Neural cell (in vitro differentiated cells): ENCODE measurements around the gene DNAL4. TPM values are rescaled to one million over a fixed set of nuclear protein-coding genes. Genes with fewer than 3 reads are reported as not detected.
A peak's percentile ranks its signal among the peaks of the same experiment; 100 is the strongest.

ENCODE experiments used
- H2AFZ ChIP-seq: fragments of 200-600, 300-800 bp; sonication (generic), shearing (Covaris generic); 2 replicates; pipeline ENCODE4 v1.6.0; 2014; ENCODE audit warnings: low read depth, mild to moderate bottlenecking, antibody characterized with exemption, low read length, moderate library complexity
- H3F3A ChIP-seq: fragments of 200-600 bp; shearing (Covaris generic); 2 replicates; pipeline ENCODE4 v1.6.1; 2016; ENCODE audit warnings: mild to moderate bottlenecking, moderate library complexity, mixed read lengths, antibody characterized with exemption, low read length; ENCODE audit not compliant: insufficient read depth, poor library complexity, severe bottlenecking
- H3K27ac ChIP-seq: fragments of 200-600, 300-800 bp; sonication (generic), shearing (Covaris generic); 2 replicates; pipeline ENCODE4 v1.5.1; 2014; ENCODE audit warnings: mild to moderate bottlenecking, low read length, moderate library complexity
- H3K27me3 ChIP-seq: fragments of 300-800, 200-600 bp; sonication (generic), shearing (Covaris generic); 2 replicates; pipeline ENCODE4 v1.6.0; 2014; ENCODE audit warnings: mild to moderate bottlenecking, low read depth, low read length, moderate library complexity; ENCODE audit not compliant: insufficient read depth
- H3K36me3 ChIP-seq: fragments of 300-800, 200-600 bp; sonication (generic), shearing (Covaris generic); 2 replicates; pipeline ENCODE4 v1.5.1; 2014; ENCODE audit warnings: mild to moderate bottlenecking, antibody characterized with exemption, low read length, moderate library complexity; ENCODE audit not compliant: insufficient read depth
- H3K4me2 ChIP-seq: fragments of 300-800, 200-600 bp; sonication (generic), shearing (Covaris generic); 2 replicates; pipeline ENCODE4 v1.6.0; 2014; ENCODE audit warnings: mild to moderate bottlenecking, low read length
- H3K4me3 ChIP-seq: fragments of 300-800, 200-600 bp; sonication (generic), shearing (Covaris generic); 2 replicates; pipeline ENCODE4 v1.5.1; 2014; ENCODE audit warnings: mild to moderate bottlenecking, low read length, moderate library complexity
- H3K79me2 ChIP-seq: fragments of 200-600 bp; shearing (Covaris generic); replicated peaks from 2 replicates; pipeline ENCODE4 v1.6.0; 2014; ENCODE audit warnings: mild to moderate bottlenecking, low read length, moderate library complexity; ENCODE audit not compliant: insufficient read depth
- H3K9ac ChIP-seq: fragments of 300-800, 200-600 bp; sonication (generic), shearing (Covaris generic); 2 replicates; pipeline ENCODE4 v1.6.1; 2016; ENCODE audit warnings: mild to moderate bottlenecking, low read length, mixed read lengths
- H3K9me2 ChIP-seq: fragments of 200-600 bp; shearing (Covaris generic); 2 replicates; pipeline ENCODE4 v1.6.1; 2016; ENCODE audit warnings: mild to moderate bottlenecking, low read length, mixed read lengths; ENCODE audit not compliant: insufficient read depth
- H3K9me3 ChIP-seq: fragments of 200-600, 300-800 bp; sonication (generic), shearing (Covaris generic); 2 replicates; pipeline ENCODE4 v1.6.1; 2016; ENCODE audit warnings: mild to moderate bottlenecking, mixed run types, low read length, moderate library complexity, mixed read lengths
- H4K20me1 ChIP-seq: fragments of 200-600 bp; shearing (Covaris generic); 2 replicates; pipeline ENCODE4 v1.6.1; 2016; ENCODE audit warnings: mild to moderate bottlenecking, mixed run types; ENCODE audit not compliant: insufficient read depth
- CTCF ChIP-seq: fragments of 450-650 bp; IDR thresholded peaks from 2 replicates; pipeline ENCODE4 v1.5.1; 2014; ENCODE audit warnings: antibody characterized with exemption, mild to moderate bottlenecking, moderate library complexity; ENCODE audit not compliant: poor library complexity, severe bottlenecking
- EP300 ChIP-seq: fragments of 450-650 bp; conservative IDR thresholded peaks from 2 replicates; pipeline ENCODE4 v1.6.1; 2014; ENCODE audit warnings: antibody characterized with exemption, mild to moderate bottlenecking, moderate library complexity; ENCODE audit not compliant: poor library complexity, severe bottlenecking
- EZH2 ChIP-seq: fragments of 200-600, 300-800 bp; shearing (Covaris generic), sonication (generic); IDR thresholded peaks from 2 replicates; pipeline ENCODE4 v1.6.1; 2014; ENCODE audit warnings: antibody characterized with exemption, low read length, borderline replicate concordance, mild to moderate bottlenecking; ENCODE audit not compliant: insufficient read depth, poor library complexity, severe bottlenecking
- MXI1 ChIP-seq: fragments of 450-650 bp; conservative IDR thresholded peaks from 2 replicates; pipeline ENCODE4 v1.6.1; 2014; ENCODE audit warnings: antibody characterized with exemption, mild to moderate bottlenecking; ENCODE audit not compliant: poor library complexity, severe bottlenecking
- POLR2AphosphoS5 ChIP-seq: IDR thresholded peaks from 2 replicates; pipeline ENCODE4 v1.6.1; 2012
- RAD21 ChIP-seq: fragments of 450-650 bp; conservative IDR thresholded peaks from 2 replicates; pipeline ENCODE4 v1.6.1; 2014; ENCODE audit warnings: antibody characterized with exemption, mild to moderate bottlenecking, moderate library complexity
- REST ChIP-seq: IDR thresholded peaks from 2 replicates; pipeline ENCODE4 v1.6.1; 2012; ENCODE audit warnings: borderline replicate concordance
- SMC3 ChIP-seq: fragments of 450-650 bp; conservative IDR thresholded peaks from 2 replicates; pipeline ENCODE4 v1.6.1; 2014; ENCODE audit warnings: antibody characterized with exemption, mild to moderate bottlenecking, moderate library complexity; ENCODE audit not compliant: poor library complexity
- TAF1 ChIP-seq: IDR thresholded peaks from 2 replicates; pipeline ENCODE4 v1.6.1; 2012; ENCODE audit warnings: low read depth
- polyA plus RNA-seq: library from polyadenylated mRNA; depleted of rRNA; stranded (reverse); fragments of >200 nt; gene quantifications from 2 replicates; pipeline ENCODE4 v1.2.3, GENCODE V29; 2014

The DNAL4 gene
- polyA plus RNA-seq, 1 donor from 2014 or later: 95.0 TPM

GRCh38 chr22:38753948-38754750 is 39.8 kb downstream of the DNAL4 start:
- Histone ChIP-seq H4K20me1 (no peaks in the 10 kb centered on the region), H2AFZ (no peak overlapping the region), H3K79me2 (peaks cover 25% of the 10 kb centered on the region), H3F3A (no peaks in the 10 kb centered on the region), H3K27me3 (no peaks in the 10 kb centered on the region), H3K9me2 (no peaks in the 10 kb centered on the region), H3K27ac (peak overlapping the region; percentile 91), H3K4me3 (peak overlapping the region; percentile 95), H3K9ac (peak overlapping the region; percentile 92), H3K9me3 (no peaks in the 10 kb centered on the region), H3K4me2 (peak overlapping the region; percentile 81), H3K36me3 (no peaks in the 10 kb centered on the region)
- TF ChIP-seq RAD21: no peak
- TF ChIP-seq TAF1: no peak
- TF ChIP-seq EP300: no peak
- no peak for TF ChIP-seq CTCF
- no peak for TF ChIP-seq MXI1
- TF ChIP-seq POLR2AphosphoS5: peak; percentile 30
- peak; percentile 0 for TF ChIP-seq REST
- no peak for TF ChIP-seq SMC3
- TF ChIP-seq EZH2: no peak

- no peaks in the 10 kb centered on the region for H3F3A ChIP-seq
- H3K27me3 ChIP-seq: no peaks in the 10 kb centered on the region
- H2AFZ ChIP-seq: no peak overlapping the region
- TF ChIP-seq EP300 (no peak), MXI1 (no peak), POLR2AphosphoS5 (no peak), SMC3 (no peak), REST (no peak), EZH2 (no peak), TAF1 (no peak), RAD21 (no peak), CTCF (no peak)
- H3K4me3 ChIP-seq: no peak overlapping the region
- no peak overlapping the region for H3K27ac ChIP-seq
- no peak overlapping the region for H3K4me2 ChIP-seq
- no peaks in the 10 kb centered on the region for H3K36me3 ChIP-seq
- no peaks in the 10 kb centered on the region for H4K20me1 ChIP-seq
- no peaks in the 10 kb centered on the region for H3K9me2 ChIP-seq
- H3K79me2 ChIP-seq: peaks cover 25% of the 10 kb centered on the region
- H3K9ac ChIP-seq: no peak overlapping the region
- no peaks in the 10 kb centered on the region for H3K9me3 ChIP-seq
These were observed 42.3 kb downstream of the DNAL4 start for GRCh38 chr22:38751422-38752346.
